Activated B cell treated with CpG ODN at 0.5 μM for 24 hours (primary cell): ENCODE results near the gene PKP1. TPM values are rescaled to one million over a fixed set of nuclear protein-coding genes. Genes with fewer than 3 reads are reported as not detected.

Experiments
- ATAC-seq: fragments of 200-7000 bp; cut with Tn5 transposase; one replicate; pipeline ENCODE4 v1.10.0; 2021; ENCODE audit warnings: low read depth, mild to moderate bottlenecking, moderate library complexity
- CTCF ChIA-PET: fragments of 350-600 bp; sonication (Branson Sonifier 250); formaldehyde crosslinking; loops from one replicate; lab custom pipeline; 2021; ENCODE audit warnings: antibody characterized with exemption; lab: Charles Lee
- POLR2A ChIA-PET: fragments of 350-600 bp; sonication (Branson Sonifier 250); formaldehyde crosslinking; loops from one replicate; lab custom pipeline; 2021; ENCODE audit warnings: antibody characterized with exemption; lab: Charles Lee
- DNase-seq: peaks from one replicate; pipeline ENCODE4 v3.0.0; 2022
- H3K27ac Mint-ChIP-seq: one replicate; pipeline ENCODE4 v1.8.0; 2020; ENCODE audit warnings: mixed read lengths
- H3K27me3 Mint-ChIP-seq: one replicate; pipeline ENCODE4 v1.8.0; 2021; ENCODE audit warnings: mixed read lengths
- H3K36me3 Mint-ChIP-seq: one replicate; pipeline ENCODE4 v1.8.0; 2021; ENCODE audit warnings: low read depth, mixed read lengths
- H3K4me1 Mint-ChIP-seq: one replicate; pipeline ENCODE4 v1.8.0; 2021; ENCODE audit warnings: mixed read lengths
- H3K4me3 Mint-ChIP-seq: one replicate; pipeline ENCODE4 v1.8.0; 2020; ENCODE audit warnings: mild to moderate bottlenecking, mixed read lengths
- H3K9me3 Mint-ChIP-seq: one replicate; pipeline ENCODE4 v1.8.0; 2020; ENCODE audit warnings: mixed read lengths
- intact Hi-C: fragments of 100-400 bp; cut with micrococcal nuclease; formaldehyde crosslinking; loops from one replicate; pipeline ENCODE4 v1.15.1; 2024
- total RNA-seq: library from RNA; stranded (reverse); gene quantifications from 2 replicates; pipeline ENCODE4 v1.2.3, GENCODE V29; 2022
- TF ChIP-seq, protein P1 (sequence below): fragments of 200-600 bp; IDR thresholded peaks from one replicate; pipeline ENCODE4 v1.8.0; 2022; ENCODE audit warnings: antibody characterized with exemption, mild to moderate bottlenecking

The PKP1 gene
- total RNA-seq, 1 donor from 2014 or later, result not detected

DNA sequence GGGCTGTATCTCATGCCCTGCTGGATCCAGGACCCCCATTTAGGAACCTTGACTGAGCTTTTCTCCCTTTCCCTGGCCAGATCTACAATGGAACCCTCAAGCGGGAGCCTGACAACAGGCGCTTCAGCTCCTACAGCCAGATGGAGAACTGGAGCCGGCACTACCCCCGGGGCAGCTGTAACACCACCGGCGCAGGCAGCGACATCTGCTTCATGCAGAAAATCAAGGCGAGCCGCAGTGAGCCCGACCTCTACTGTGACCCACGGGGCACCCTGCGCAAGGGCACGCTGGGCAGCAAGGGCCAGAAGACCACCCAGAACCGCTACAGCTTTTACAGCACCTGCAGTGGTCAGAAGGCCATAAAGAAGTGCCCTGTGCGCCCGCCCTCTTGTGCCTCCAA lies 29.8 kb downstream of the PKP1 start:
- Mint-ChIP-seq H3K27ac (no peak overlapping the region), H3K36me3 (no peaks in the 10 kb centered on the region), H3K27me3 (peaks cover 23% of the 10 kb centered on the region), H3K4me1 (no peaks in the 10 kb centered on the region), H3K4me3 (no peak overlapping the region), H3K9me3 (no peaks in the 10 kb centered on the region)
- DNase-seq, result no peak
- intact Hi-C loops, result no loop called here
- TF ChIP-seq, protein P1, sequence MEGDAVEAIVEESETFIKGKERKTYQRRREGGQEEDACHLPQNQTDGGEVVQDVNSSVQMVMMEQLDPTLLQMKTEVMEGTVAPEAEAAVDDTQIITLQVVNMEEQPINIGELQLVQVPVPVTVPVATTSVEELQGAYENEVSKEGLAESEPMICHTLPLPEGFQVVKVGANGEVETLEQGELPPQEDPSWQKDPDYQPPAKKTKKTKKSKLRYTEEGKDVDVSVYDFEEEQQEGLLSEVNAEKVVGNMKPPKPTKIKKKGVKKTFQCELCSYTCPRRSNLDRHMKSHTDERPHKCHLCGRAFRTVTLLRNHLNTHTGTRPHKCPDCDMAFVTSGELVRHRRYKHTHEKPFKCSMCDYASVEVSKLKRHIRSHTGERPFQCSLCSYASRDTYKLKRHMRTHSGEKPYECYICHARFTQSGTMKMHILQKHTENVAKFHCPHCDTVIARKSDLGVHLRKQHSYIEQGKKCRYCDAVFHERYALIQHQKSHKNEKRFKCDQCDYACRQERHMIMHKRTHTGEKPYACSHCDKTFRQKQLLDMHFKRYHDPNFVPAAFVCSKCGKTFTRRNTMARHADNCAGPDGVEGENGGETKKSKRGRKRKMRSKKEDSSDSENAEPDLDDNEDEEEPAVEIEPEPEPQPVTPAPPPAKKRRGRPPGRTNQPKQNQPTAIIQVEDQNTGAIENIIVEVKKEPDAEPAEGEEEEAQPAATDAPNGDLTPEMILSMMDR, result no peak
- CTCF ChIA-PET, result no interaction called here
- POLR2A ChIA-PET, result no interaction called here
- ATAC-seq, result no peak

DNA sequence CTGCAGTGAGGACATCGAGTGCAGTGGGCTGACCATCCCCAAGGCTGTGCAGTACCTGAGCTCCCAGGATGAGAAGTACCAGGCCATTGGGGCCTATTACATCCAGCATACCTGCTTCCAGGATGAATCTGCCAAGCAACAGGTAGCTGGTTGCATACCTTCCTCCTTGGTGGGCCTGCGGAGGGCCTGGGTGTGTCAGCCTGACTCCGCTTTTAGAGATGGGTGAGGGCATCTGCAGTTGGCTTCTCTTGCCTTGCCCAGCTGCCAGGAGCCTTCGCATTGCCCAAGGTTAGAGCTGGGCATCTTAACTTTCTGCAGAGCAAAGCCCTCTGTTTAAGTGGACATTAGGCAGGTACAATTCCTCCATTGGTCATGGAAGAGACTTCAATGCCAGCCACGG lies 33.2 kb downstream of the PKP1 start:
- no peaks in the 10 kb centered on the region for H3K4me1 Mint-ChIP-seq
- ATAC-seq, result no peak
- H3K9me3 Mint-ChIP-seq, result no peaks in the 10 kb centered on the region

DNA sequence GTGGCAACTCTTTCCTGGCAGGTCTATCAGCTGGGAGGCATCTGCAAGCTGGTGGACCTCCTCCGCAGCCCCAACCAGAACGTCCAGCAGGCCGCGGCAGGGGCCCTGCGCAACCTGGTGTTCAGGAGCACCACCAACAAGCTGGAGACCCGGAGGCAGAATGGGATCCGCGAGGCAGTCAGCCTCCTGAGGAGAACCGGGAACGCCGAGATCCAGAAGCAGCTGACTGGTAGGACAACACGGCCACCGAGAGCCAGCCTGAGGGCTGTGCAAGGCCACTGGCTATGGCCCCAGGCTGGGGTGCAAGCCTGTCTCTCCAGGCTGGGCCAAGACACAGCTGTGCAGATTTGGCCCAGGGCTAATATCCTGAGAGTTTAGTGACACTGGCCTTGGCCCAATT lies 34.2 kb downstream of the PKP1 start:
- TF ChIP-seq, protein P1, result no peak
- intact Hi-C loops, result no loop called here
- Mint-ChIP-seq H3K36me3 (no peaks in the 10 kb centered on the region), H3K4me1 (no peaks in the 10 kb centered on the region), H3K4me3 (no peak overlapping the region), H3K9me3 (no peaks in the 10 kb centered on the region), H3K27ac (no peak overlapping the region), H3K27me3 (peaks cover 15% of the 10 kb centered on the region)
- DNase-seq (no peak), ATAC-seq (no peak)
- CTCF ChIA-PET, result no interaction called here
- POLR2A ChIA-PET, result no interaction called here

More for the DNA sequence above, 33.2 kb downstream of the PKP1 start:
- TF ChIP-seq, protein P1, result no peak
- no peak overlapping the region for H3K4me3 Mint-ChIP-seq
- H3K36me3 Mint-ChIP-seq, result no peaks in the 10 kb centered on the region
- H3K27me3 Mint-ChIP-seq, result peaks cover 15% of the 10 kb centered on the region
- CTCF ChIA-PET, result no interaction called here
- no peak overlapping the region for H3K27ac Mint-ChIP-seq
- POLR2A ChIA-PET, result no interaction called here
- intact Hi-C loops, result no loop called here
- DNase-seq, result no peak

DNA sequence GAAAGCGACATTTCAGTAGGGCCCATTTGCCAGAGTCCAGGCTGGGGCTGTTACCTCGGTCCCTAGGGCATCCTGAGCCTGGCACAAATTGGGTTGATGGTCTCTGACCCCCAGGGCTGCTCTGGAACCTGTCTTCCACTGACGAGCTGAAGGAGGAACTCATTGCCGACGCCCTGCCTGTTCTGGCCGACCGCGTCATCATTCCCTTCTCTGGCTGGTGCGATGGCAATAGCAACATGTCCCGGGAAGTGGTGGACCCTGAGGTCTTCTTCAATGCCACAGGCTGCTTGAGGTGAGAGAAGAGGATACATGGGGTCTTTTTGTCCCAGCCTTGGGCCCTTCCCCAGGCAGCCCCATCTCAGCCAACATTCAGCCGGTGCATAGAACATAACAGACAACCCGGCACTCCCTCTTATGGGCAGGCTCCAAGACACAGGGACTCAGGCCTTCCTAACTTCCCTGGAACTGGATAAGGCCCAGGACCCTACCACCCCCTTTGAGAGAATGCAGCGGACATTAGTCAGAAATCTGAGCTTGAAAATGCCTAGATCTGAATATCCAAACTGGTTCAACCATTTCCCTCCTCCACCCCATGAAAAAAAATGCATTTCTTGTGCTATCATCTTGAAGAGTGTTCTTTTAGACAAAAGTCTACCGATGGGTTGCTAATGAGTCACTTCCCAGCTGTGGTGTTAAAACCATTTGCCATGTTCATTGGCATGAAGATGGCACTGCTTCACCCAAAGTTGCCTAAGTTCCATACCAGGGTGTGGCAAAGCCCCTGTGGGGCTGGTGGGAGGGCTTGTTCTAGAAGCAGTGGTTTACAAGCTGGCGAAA lies 35.4 kb downstream of the PKP1 start:
- ChIA-PET POLR2A (no interaction called here), CTCF (no interaction called here)
- peaks cover 15% of the 10 kb centered on the region for H3K27me3 Mint-ChIP-seq
- no peaks in the 10 kb centered on the region for H3K9me3 Mint-ChIP-seq
- H3K36me3 Mint-ChIP-seq, result no peaks in the 10 kb centered on the region
- intact Hi-C loops, result no loop called here
- TF ChIP-seq, protein P1, result no peak
- ATAC-seq (no peak), DNase-seq (no peak)
- no peaks in the 10 kb centered on the region for H3K4me1 Mint-ChIP-seq
- H3K27ac Mint-ChIP-seq, result no peak overlapping the region
- H3K4me3 Mint-ChIP-seq, result no peak overlapping the region

DNA sequence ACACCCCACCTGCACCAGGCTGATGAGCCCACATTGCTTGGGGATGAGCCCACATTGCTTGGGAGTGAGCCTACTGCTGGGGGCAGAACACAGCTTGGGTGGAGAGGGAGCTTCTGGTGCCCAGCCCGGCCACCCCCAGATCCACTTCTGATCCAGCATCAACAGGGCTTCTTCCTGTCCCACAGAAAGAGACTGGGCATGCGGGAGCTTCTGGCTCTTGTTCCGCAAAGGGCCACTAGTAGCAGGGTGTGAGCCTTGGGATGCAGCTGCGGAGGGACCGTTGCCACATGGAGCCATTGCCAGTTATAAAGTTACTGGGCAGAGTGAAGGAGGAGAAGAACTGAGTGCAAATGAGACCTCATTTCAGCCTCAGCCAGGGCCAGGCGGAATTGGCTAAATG lies 36.3 kb downstream of the PKP1 start:
- Mint-ChIP-seq H3K4me1 (no peaks in the 10 kb centered on the region), H3K9me3 (no peaks in the 10 kb centered on the region), H3K4me3 (no peak overlapping the region), H3K27me3 (peaks cover 12% of the 10 kb centered on the region), H3K36me3 (no peaks in the 10 kb centered on the region), H3K27ac (no peak overlapping the region)
- intact Hi-C loops, result no loop called here
- ChIA-PET POLR2A (no interaction called here), CTCF (no interaction called here)
- TF ChIP-seq, protein P1, result no peak
- no peak for DNase-seq
- no peak for ATAC-seq
